Stimulated activated CD4-positive, alpha-beta T cell treated with anti-CD3 and anti-CD28 coated beads, Interleukin-15, amount 100 ng/mL, for 1 hour (primary cell): ENCODE measurements around the gene ZNF536.

Experiments used
- DNase-seq, 2 donors: peaks; one replicate each; pipeline ENCODE4 v3.0.0-alpha.2; 2020; ENCODE audit warnings: low read depth in 1 of 2, low spot score in 1 of 2

The ZNF536 gene

DNA sequence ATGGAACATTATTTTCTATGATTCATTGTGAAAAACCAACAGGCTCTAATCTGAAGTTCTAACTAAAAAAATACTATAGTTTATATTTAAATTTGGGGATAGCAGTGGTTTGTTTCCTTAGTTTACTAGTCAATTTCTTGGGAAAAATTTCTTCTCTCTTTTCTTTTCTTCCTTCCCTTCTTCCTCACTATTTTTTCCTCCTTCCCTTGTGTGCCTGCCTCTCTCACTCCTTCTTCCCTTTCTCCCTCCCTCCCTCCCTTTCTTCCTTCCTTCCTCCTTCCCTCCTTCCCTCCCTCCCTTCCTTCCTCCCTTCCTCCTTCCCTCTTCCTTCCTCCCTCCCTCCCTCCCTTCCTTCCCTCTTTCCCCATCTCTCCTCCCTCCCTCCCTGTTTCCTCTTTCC lies 226.5 kb downstream of the ZNF536 start:
- no peak for DNase-seq

DNA sequence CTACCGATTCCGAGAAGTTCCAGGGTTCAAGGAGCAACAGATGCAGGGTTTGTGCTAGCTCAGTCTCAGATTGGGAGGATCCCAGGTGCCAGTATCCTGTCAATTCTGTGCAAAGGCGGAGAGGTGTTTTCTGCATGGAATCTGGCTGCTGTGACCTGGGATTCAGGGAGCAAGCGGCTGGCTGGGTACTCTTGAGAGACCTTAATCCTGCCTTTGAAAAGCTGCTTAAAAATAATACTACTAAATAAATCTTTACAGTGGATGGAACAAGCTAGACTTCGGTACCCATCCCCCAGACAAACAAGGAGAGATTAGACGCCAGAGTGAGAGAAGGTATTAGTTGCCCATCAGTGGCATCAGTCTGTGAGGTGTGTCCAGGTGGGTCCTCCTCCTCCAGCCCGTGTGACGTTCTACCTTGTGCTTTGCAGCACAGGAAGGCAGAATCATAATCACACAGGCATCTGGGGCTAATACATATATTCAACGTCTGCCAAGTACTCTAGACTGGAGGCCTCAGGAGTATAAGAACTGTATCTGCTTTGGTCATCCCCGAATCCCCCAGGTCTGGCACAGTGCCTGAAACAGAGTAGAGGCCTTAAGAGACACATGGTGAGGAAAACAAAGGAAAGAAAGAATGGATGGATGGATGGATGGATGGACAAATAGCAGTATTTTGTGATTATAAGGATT lies 230.6 kb downstream of the ZNF536 start:
- no peak for DNase-seq

- no peak for DNase-seq
Observed at GRCh38 chr19:30604657-30605056, 232.5 kb downstream of the ZNF536 start.

DNA sequence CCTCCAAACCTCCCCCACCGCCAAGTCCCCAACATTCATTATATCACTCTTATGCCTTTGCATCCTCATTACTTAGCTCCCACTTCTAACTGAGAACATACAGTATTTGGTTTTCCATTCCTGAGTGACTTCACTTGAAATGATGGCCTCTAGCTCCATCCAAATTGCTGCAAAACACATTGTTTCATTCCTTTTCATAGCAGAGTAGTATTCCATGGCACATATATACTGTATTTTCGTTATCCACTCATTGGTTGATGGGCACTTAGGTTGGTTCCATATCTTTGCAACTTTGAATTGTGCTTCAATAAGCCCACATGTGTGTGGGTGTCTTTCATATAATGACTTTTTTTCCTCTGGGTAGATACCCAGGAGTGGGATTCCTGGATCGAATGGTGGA lies 233.1 kb downstream of the ZNF536 start:
- no peak for DNase-seq

GRCh38 chr19:30606114-30607050 lies 234.2 kb downstream of the ZNF536 start:
- DNase-seq: no peak
